ENCODE data around the gene ENTPD7.
"Not testable (repeated sequence)": the region's sequence is repeated elsewhere in the genome, so short reads cannot be mapped to it uniquely, and the experiment has no call there.

Gene ENTPD7, protein sequence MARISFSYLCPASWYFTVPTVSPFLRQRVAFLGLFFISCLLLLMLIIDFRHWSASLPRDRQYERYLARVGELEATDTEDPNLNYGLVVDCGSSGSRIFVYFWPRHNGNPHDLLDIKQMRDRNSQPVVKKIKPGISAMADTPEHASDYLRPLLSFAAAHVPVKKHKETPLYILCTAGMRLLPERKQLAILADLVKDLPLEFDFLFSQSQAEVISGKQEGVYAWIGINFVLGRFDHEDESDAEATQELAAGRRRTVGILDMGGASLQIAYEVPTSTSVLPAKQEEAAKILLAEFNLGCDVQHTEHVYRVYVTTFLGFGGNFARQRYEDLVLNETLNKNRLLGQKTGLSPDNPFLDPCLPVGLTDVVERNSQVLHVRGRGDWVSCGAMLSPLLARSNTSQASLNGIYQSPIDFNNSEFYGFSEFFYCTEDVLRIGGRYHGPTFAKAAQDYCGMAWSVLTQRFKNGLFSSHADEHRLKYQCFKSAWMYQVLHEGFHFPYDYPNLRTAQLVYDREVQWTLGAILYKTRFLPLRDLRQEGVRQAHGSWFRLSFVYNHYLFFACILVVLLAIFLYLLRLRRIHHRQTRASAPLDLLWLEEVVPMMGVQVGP

DNA sequence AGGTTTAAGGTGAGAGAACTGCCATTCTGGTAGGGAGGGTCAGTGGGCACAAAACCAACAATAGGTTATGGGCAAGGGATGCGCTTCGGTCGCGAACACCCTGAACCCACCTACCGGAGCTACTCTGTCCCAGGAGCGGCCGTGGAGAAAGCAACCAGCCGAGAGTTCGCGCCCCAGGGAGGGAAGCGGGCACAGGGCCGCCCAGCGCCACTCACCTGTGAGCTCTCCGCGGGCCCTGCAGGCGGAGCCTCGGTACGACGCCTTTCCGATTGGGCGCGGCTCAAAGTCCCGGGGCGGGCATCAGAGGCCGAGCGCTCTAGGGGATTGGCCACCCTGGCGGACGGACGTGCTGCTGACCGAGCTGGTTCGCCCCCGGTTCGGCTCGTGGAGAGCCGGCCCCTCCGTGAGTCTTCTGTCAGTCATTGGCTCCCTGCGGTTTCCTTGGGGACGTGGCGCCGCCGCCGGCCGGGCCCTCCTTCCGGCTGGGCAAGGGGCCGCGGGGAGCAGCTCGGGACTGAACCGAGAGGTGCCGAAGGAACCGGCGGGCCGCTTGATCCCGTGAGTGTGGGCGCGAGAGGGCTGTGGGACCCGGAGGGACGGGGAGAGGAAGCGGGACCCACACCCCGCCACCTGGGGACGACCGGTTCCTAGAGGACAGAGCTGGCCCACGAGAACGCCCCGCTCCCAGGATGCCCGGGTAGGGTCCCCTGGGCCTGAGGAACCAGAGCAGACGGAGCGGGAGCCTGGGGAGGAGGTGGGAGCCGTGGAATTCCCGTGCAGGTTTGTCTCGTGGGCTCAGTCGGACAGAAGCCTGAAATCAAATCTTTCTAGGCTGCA, at the start of gene ENTPD7:
Gene ENTPD7, plus strand, starts transcription at position 479 of the 837 bp plus-strand sequence. CDS start 448 bp downstream, outside the sequence.
- Mint-ChIP-seq H3K9me3 (ENCODE audit: low read depth) (no peaks in the 10 kb centered on the region), H3K27ac (peak within 1 kb of the TSS; percentile 87), H3K27me3 (peaks cover 7% of the 10 kb centered on the region), H3K4me3 (peak within 1 kb of the TSS; percentile 98), H3K36me3 (no peaks in the 10 kb centered on the region), H3K4me1 (ENCODE audit: low read depth) (peaks cover 29% of the 10 kb centered on the region)

DNA sequence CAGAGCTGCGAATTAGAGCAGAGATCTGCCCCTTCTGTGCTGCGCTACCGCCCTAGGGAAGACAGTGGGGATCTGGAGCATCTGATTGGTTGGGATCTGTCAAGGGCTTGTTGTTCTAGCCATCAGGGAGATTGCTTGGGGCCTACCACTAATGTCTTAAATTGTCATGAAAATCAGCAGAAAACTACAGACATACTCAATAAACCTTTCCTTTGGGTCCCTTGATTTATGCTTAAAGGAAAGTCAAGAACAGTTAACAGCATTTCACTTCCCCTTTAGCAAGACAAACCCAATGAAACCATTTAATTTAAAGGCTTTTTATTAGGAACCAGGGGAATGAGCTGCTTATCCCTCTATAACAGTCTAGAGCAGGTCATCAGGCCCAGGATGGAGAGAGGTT, 49.1 kb upstream of the ENTPD7 start:
- H3K9me3 Mint-ChIP-seq (ENCODE audit: low read depth) = no peaks in the 10 kb centered on the region
- no peaks in the 10 kb centered on the region for H3K27me3 Mint-ChIP-seq
- H3K4me1 Mint-ChIP-seq (ENCODE audit: low read depth) = peaks cover 9% of the 10 kb centered on the region
- no peak overlapping the region for H3K27ac Mint-ChIP-seq
- peaks cover 5% of the 10 kb centered on the region for H3K36me3 Mint-ChIP-seq
- no peak overlapping the region for H3K4me3 Mint-ChIP-seq

DNA sequence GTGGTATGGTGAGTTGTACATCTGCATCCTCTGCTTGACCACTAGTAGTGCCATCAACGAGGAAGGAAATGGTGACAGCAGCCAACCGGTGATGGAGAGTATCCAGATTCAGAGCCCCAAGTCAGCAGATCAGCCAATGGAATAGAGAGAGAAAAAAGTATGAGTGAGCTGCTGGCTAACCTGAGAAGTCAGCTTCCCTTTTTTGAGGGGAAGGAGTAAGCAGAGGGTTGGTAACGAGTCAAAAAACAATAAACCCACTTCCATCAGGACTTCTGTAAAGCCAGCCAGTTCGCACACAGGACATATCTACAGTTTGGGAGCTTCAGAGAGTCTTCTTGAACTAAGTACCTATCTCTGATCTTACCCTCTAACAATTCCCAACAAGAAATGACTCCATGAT, 48.0 kb upstream of the ENTPD7 start:
- no peak overlapping the region for H3K27ac Mint-ChIP-seq
- no peaks in the 10 kb centered on the region for H3K27me3 Mint-ChIP-seq
- H3K36me3 Mint-ChIP-seq = peaks cover 8% of the 10 kb centered on the region
- no peaks in the 10 kb centered on the region for H3K9me3 Mint-ChIP-seq (ENCODE audit: low read depth)
- peaks cover 20% of the 10 kb centered on the region for H3K4me1 Mint-ChIP-seq (ENCODE audit: low read depth)
- no peak overlapping the region for H3K4me3 Mint-ChIP-seq

DNA sequence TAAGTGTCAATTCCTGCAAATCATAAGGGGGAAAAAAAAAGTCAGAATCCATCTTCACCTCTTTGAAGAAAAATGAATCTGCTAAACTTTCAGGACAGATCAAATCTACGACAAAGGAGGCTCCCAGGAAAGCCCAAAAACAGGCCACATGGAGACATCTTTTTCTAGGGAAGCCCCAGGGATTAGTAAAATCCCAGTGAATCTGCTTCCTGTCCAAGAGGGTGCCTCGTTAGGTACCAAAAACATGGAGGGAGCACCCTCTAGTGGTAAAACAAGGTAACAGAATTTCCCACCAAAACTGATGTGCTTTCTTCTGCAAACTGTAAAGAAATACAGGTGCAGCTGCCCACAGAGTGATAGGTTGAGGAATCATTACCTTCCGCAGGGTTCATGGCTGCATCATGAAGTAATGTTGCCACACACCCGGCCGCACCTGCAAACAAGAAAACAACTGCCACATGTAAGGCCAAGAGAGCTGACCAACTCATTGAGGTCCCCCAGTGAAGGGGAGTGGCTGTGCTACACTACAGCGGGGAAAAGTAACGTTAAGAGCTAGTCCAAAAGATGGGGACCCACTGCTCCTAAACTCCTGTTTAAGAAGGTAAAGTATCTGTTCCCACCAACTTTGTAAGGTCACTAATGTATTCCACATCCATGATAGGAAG, 47.0 kb upstream of the ENTPD7 start:
- Mint-ChIP-seq H3K36me3 (peaks cover 8% of the 10 kb centered on the region), H3K9me3 (ENCODE audit: low read depth) (no peaks in the 10 kb centered on the region), H3K27ac (peak overlapping the region; percentile 50), H3K4me1 (ENCODE audit: low read depth) (peaks cover 29% of the 10 kb centered on the region), H3K27me3 (no peaks in the 10 kb centered on the region), H3K4me3 (no peak overlapping the region)

DNA sequence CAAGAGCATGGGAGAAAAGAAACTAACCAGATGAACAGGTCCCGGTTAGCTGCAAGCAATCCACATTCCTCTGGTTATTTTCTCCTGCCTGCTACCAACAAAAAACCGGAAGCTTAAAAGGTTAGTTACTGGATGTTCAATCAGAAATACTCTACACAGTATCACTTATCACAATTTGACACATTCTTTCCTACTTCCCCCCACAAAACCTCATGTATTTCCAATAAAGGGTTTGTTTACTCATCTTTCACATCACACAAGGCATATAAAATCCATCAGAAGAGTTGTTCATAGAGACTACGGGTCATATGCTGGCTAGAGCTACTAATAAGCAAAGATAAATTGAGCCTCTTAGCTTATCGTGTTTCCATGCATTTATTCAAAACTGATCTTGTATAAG, 43.9 kb upstream of the ENTPD7 start:
- Mint-ChIP-seq H3K4me1 (ENCODE audit: low read depth) (peaks cover 48% of the 10 kb centered on the region), H3K27ac (peak overlapping the region; percentile 84), H3K36me3 (peaks cover 15% of the 10 kb centered on the region), H3K27me3 (no peaks in the 10 kb centered on the region), H3K9me3 (ENCODE audit: low read depth) (no peaks in the 10 kb centered on the region), H3K4me3 (peak overlapping the region; percentile 55)

DNA sequence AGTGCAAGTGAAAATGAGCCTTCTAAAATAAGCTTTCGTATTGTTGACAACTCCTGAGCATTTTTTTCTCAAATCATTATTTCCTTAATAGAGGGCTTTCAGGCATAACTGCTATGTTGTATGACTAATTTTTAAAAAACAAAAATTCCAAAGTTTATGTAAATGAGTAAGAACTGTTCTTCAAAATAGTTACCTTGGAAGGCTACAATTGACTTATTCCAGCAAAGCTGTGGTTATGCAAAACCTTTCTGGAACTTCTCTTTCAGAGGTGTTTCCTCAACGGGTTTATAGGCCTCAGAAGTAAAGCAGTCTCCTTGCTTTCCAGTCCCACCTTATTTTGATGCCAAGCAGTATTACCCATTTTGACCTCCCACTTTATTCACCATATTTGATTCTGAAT, 41.6 kb upstream of the ENTPD7 start:
- Mint-ChIP-seq H3K9me3 (ENCODE audit: low read depth) (no peaks in the 10 kb centered on the region), H3K36me3 (peaks cover 10% of the 10 kb centered on the region), H3K27me3 (no peaks in the 10 kb centered on the region), H3K27ac (peak overlapping the region; percentile 67), H3K4me3 (peak overlapping the region; percentile 89), H3K4me1 (ENCODE audit: low read depth) (peaks cover 53% of the 10 kb centered on the region)

DNA sequence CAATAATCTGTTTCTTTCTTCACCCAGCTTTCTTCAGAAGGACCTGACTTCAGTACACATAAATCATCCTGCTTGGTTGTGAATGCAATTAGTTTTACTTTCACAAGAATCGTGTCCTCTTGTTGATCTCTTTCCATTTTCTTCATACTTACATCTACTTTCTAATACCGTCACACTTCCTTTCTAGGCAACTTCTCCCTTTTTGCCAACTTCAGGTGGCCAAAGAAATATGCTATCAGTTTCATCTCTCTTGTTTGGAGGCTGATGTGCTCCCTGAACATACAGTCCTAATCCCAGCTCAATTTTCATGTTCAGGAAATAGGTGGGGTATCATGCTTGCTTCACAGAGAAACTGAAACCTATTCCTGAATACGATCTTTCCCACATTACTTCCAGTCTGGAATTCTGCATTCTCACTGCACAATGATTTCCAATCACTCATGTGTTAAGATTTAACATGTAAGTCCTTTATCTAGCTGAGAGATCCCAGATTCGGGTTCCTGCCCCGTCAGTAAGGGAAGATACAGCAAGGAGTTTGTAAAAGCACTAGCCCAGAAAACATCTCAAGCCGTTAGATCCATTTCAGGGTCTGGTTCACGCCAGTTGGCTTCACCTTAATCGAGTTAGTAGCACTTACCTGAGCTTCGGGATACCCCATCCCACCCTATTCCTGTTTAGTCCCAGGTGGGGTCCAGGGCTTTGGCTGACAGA, 40.1 kb upstream of the ENTPD7 start:
- peaks cover 53% of the 10 kb centered on the region for H3K4me1 Mint-ChIP-seq (ENCODE audit: low read depth)
- no peaks in the 10 kb centered on the region for H3K9me3 Mint-ChIP-seq (ENCODE audit: low read depth)
- H3K4me3 Mint-ChIP-seq = peak overlapping the region; percentile 89
- H3K27me3 Mint-ChIP-seq = no peaks in the 10 kb centered on the region
- H3K36me3 Mint-ChIP-seq = peaks cover 10% of the 10 kb centered on the region
- H3K27ac Mint-ChIP-seq = peak overlapping the region; percentile 88

DNA sequence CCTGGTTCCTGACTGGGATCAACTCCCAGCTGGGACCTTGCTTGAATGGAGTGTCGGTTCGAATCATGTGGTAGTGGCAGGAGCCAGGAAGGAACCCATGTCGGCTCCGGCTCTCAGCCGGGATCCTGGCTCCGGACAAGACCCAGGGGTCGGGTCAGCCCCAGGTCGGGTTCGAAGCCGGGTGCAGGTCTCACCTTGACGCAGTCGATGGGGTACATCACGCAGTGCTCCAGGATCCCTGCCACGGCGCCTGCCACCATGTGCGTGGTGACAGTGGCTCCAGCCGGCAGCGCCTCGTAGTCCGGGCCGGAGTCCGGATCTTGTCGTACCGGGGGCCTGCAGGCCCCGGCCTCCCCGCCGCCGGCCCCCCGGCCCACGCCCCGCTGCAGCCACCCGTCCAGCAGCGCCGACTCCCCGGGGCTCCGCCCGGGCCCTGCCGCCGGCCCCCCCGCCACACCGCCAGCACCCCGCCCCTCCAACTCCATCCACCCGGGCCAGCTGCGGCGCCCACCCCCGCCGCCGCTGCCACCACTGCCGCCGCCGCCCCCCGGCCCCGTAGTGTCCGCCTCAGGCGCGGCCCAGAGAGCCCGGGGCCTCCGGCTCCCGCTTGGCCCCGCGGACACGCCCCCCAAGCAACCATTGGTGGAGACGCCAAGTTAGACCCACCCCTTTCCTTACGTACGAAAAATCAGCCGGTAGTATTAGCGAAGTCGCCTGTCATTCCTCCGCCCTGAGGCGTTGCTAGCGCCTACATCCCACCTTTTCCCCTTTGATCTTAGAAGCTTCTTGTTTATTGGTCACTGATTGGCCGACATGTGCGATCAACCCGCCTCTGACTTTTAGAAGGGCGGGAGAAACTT, 39.2 kb upstream of the ENTPD7 start, which contains the start of gene SLC25A28:
Gene SLC25A28, minus strand, starts transcription at position 589 of the 860 bp plus-strand sequence. Its CDS starts 104 bp downstream, at position 485.
- Mint-ChIP-seq H3K27me3 (no peaks in the 10 kb centered on the region), H3K4me1 (ENCODE audit: low read depth) (peaks cover 51% of the 10 kb centered on the region), H3K27ac (peak within 1 kb of the TSS; percentile 95)

DNA sequence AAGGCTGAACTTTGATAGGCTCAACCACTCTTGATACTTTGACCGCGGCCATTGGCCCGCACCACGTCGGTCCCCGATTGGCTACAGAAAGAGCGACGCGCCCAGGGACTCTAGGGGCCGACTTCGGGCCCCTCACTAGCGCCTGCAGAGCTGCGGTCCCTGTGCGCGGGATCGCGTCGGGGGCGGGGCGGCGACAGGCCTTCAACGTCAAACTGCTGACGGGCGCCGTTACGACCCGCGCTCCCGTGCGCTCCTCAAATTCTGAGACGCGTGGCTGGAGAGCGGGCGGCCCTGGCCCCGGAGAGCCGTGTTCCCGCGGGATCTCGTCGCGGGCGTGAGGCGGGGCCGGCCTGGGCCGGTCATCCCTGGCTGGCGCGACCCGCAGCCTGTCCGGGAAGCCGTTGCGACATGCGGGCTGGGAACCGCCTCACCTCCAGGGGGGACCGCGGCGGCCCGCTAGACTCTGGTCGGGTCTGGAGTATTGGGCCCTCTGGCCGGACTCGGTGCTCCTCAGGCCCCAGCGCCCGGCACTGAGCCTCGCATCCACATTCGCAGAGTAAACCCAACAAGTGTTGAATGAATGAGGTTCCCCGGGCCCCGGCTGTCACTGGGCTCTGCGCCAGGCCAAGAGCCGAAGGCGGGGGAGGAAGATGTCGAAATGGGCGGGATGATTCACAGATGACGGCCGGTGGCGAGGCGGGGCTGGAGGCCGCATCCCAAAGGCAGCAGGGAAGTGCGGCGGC, 38.4 kb upstream of the ENTPD7 start:
- H3K4me1 Mint-ChIP-seq (ENCODE audit: low read depth) = peaks cover 44% of the 10 kb centered on the region
- H3K27ac Mint-ChIP-seq = peak overlapping the region; percentile 95
- peak overlapping the region; percentile 91 for H3K4me3 Mint-ChIP-seq
- peaks cover 7% of the 10 kb centered on the region for H3K36me3 Mint-ChIP-seq
- no peaks in the 10 kb centered on the region for H3K27me3 Mint-ChIP-seq
- no peaks in the 10 kb centered on the region for H3K9me3 Mint-ChIP-seq (ENCODE audit: low read depth)

More for the DNA sequence above, 39.2 kb upstream of the ENTPD7 start, which contains the start of gene SLC25A28:
- Mint-ChIP-seq H3K9me3 (ENCODE audit: low read depth) (no peaks in the 10 kb centered on the region), H3K36me3 (peaks cover 10% of the 10 kb centered on the region), H3K4me3 (peak within 1 kb of the TSS; percentile 91)

DNA sequence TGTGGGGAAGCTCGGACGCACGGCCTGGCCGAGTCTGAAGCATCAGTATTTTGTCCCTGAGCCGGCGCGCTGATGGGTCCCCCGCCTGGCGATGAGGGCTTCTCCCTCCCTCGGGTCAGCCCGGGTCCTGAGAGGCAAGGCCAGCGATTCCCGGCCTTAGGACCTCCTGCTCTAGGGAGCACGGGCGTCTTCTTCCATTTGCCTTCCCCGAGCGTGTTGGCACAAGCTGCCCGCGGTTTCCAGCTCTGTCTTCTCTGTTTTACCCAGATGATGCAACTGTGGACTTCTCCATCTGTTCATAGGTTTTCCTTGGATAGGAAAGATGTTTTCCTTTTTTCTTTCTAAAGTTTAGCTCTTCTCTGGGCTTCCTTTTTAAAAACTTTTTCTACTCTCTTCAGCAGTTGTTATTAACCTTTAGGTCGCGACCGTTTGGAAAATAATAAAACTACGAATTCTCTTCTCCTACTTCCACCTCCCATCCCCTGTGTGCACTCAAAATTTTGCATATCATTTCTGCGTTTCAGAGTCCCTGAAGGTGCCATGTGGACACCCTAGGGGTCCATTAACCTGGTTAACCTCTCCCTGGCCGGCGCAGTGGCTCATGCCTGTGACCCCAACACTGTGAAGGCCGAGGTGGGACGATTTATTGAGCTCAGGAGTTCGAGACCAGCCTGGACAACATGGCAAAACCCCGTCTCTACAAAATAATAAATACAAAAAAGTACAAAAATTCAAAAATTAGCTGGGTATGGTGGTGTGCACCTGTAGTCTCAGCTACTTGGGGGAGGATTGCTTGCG, 37.7 kb upstream of the ENTPD7 start:
- Mint-ChIP-seq H3K4me3 (peak overlapping the region; percentile 91), H3K36me3 (peaks cover 7% of the 10 kb centered on the region), H3K27me3 (no peaks in the 10 kb centered on the region), H3K27ac (peak overlapping the region; percentile 95), H3K9me3 (ENCODE audit: low read depth) (no peaks in the 10 kb centered on the region), H3K4me1 (ENCODE audit: low read depth) (peaks cover 37% of the 10 kb centered on the region)

DNA sequence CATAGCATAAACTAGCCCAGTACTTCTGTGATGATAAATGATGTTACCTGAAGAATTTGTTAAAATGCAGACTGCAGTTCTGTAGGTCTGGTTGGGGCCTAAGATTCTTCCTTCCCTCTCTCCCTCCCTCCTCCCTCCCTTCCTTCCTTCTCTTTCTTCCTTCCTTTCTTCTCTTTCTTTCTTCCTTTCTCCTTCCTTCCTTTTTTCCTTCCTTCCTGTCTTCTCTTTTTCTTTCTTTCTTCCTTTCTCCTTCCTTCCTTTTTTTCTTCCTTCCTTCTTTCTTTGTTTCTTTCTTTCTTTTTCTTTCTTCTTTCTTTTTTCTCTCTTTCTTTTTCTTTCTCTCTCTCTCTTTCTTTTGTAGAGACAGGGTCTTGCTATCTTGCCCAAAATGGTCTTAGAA, 35.4 kb upstream of the ENTPD7 start:
- Mint-ChIP-seq H3K9me3 (ENCODE audit: low read depth) (no peaks in the 10 kb centered on the region), H3K27ac (peak overlapping the region; percentile 12), H3K36me3 (peaks cover 3% of the 10 kb centered on the region), H3K4me1 (ENCODE audit: low read depth) (peaks cover 14% of the 10 kb centered on the region), H3K27me3 (no peaks in the 10 kb centered on the region), H3K4me3 (no peak overlapping the region)

DNA sequence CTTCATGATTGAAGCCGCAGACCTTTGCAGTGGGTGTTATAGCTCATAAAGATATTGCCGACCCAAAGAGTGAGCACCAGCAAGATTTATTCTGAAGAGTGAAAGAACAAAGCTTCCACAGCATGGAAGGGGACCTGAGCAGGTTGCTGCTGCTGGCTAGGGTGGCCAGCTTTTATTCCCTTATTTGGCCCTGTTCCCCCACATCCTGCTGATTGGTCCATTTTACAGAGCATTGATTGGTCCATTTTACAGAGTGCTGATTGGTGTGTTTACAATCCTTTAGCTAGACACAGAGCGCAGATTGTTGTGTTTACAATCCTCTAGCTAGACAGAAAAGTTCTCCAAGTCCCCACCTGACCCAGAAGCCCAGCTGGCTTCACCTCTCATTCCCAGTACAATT, 34.2 kb upstream of the ENTPD7 start:
- H3K4me1 Mint-ChIP-seq (ENCODE audit: low read depth) = peaks cover 11% of the 10 kb centered on the region
- not testable (repeated sequence) for H3K27ac Mint-ChIP-seq; H3K36me3 Mint-ChIP-seq; H3K4me3 Mint-ChIP-seq; H3K9me3 Mint-ChIP-seq (ENCODE audit: low read depth); H3K27me3 Mint-ChIP-seq

Measured in activated naive CD8-positive, alpha-beta T cell (primary cell).